ENCODE measurements around the gene UCHL1. TPM values are rescaled to one million over a fixed set of nuclear protein-coding genes. Genes with fewer than 3 reads are reported as not detected.

UCHL1 gene
- total RNA-seq, 1 experiment from 2014 or later = 0.74 TPM

GRCh38 chr4:41288254-41288653 lies 31.5 kb downstream of the UCHL1 start:
- ChIA-PET CTCF (no interaction called here), POLR2A (no interaction called here)
- H3K4me3 ChIP-seq (ENCODE audit: low read depth in 2 of 2, low read length in 2 of 2) = no peak overlapping the region
- ATAC-seq (no peak), DNase-seq (ENCODE audit: low read depth, low spot score) (no peak)
- BruUV-seq (replicated peaks) = no TSS peak
- intact Hi-C loops (cut with micrococcal nuclease; ENCODE audit: unreplicated experiment) (no loop called here), in situ Hi-C loops (cut with HindIII; ENCODE audit: low pct_unique_long_range_greater_than_20kb, low sequenced_read_pairs) (no loop called here)
- H3K27me3 ChIP-seq (ENCODE audit: control insufficient read depth, insufficient read depth, low read length) = no peaks in the 10 kb centered on the region
- H3K27ac ChIP-seq (ENCODE audit: low read length) = no peak overlapping the region
- no peaks in the 10 kb centered on the region for H3K9me3 ChIP-seq (ENCODE audit: control insufficient read depth, insufficient read depth, low read depth, low read length)
- H3K36me3 ChIP-seq (ENCODE audit: control insufficient read depth, insufficient read depth, low read length) = no peaks in the 10 kb centered on the region
- no peaks in the 10 kb centered on the region for H3K4me1 ChIP-seq (ENCODE audit: control insufficient read depth, insufficient read depth, low read length)
- TF ChIP-seq SIN3A (IDR thresholded peaks at IDR 0.05; ENCODE audit: borderline replicate concordance, insufficient read depth, low read depth, low read length) (no peak), CTCF (IDR thresholded peaks at IDR 0.05) (no peak), POLR2AphosphoS5 (IDR thresholded peaks at IDR 0.05; ENCODE audit: low read depth, low read length) (no peak), TCF7L2 (IDR thresholded peaks at IDR 0.05; ENCODE audit: low read depth, low read length) (no peak), REST (IDR thresholded peaks at IDR 0.05; ENCODE audit: insufficient read depth in 1 of 2, low read depth in 2 of 2, low read length in 1 of 2) (no peak)

DNA sequence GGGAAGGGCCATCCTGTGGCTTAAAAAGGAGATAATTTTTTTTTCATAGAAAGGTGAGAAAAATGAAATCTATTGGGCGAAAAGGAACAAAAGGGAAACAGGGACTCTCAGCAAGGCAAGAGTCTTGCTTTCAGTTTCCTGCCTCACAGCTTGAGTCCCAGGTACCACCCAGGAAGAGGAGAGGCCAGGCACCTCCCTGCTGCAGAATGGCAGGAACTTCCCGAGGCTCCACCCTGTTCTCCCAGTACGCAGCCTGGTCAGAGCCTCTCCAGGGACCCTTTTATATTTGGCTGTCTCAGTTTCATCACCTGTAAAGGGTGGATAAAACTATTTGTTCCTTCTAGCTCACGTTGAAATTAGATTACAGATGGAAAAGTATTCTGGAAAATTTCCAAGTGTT lies 33.8 kb downstream of the UCHL1 start:
- in situ Hi-C loops (cut with HindIII; ENCODE audit: low pct_unique_long_range_greater_than_20kb, low sequenced_read_pairs) = no loop called here

More for the DNA sequence above, 33.8 kb downstream of the UCHL1 start:
- Histone ChIP-seq H3K27me3 (ENCODE audit: control insufficient read depth, insufficient read depth, low read length) (no peaks in the 10 kb centered on the region), H3K4me3 (ENCODE audit: low read depth in 2 of 2, low read length in 2 of 2) (no peak overlapping the region), H3K36me3 (ENCODE audit: control insufficient read depth, insufficient read depth, low read length) (no peaks in the 10 kb centered on the region), H3K4me1 (ENCODE audit: control insufficient read depth, insufficient read depth, low read length) (no peaks in the 10 kb centered on the region), H3K27ac (ENCODE audit: low read length) (no peak overlapping the region), H3K9me3 (ENCODE audit: control insufficient read depth, insufficient read depth, low read depth, low read length) (no peaks in the 10 kb centered on the region)
- DNase-seq (ENCODE audit: low read depth, low spot score) (no peak), ATAC-seq (no peak)
- no TSS peak for BruUV-seq (replicated peaks)
- intact Hi-C loops (cut with micrococcal nuclease; ENCODE audit: unreplicated experiment) = loop anchor here (10.0 kb wide), 1 partner anchor 84 kb away; no protein-coding TSS in a partner anchor
- ChIA-PET POLR2A (no interaction called here), CTCF (no interaction called here)
- no peak for TF ChIP-seq POLR2AphosphoS5 (IDR thresholded peaks at IDR 0.05; ENCODE audit: low read depth, low read length)
- no peak for TF ChIP-seq CTCF (IDR thresholded peaks at IDR 0.05)
- no peak for TF ChIP-seq TCF7L2 (IDR thresholded peaks at IDR 0.05; ENCODE audit: low read depth, low read length)
- no peak for TF ChIP-seq SIN3A (IDR thresholded peaks at IDR 0.05; ENCODE audit: borderline replicate concordance, insufficient read depth, low read depth, low read length)
- no peak for TF ChIP-seq REST (IDR thresholded peaks at IDR 0.05; ENCODE audit: insufficient read depth in 1 of 2, low read depth in 2 of 2, low read length in 1 of 2)
